ENCODE measurements around the gene ILF3.

- no peak for TF ChIP-seq BHLHE40 (IDR thresholded peaks at IDR 0.05; ENCODE audit: borderline replicate concordance)
- no peak for TF ChIP-seq SUZ12 (IDR thresholded peaks at IDR 0.05)
Measured at GRCh38 chr19:10661946-10662345, 7.8 kb downstream of the ILF3 start.
